Stimulated activated effector memory CD8-positive, alpha-beta T cell treated with anti-CD3 and anti-CD28 coated beads, Interleukin-12 subunit alpha, Interleukin-12 subunit beta, amount 100 ng/mL, for 72 hours (primary cell): Measurements from ENCODE around the gene YTHDC1.
A peak's percentile ranks its signal among the peaks of the same experiment; 100 is the strongest.
"Not testable (repeated sequence)": the region's sequence is repeated elsewhere in the genome, so short reads cannot be mapped to it uniquely, and the experiment has no call there.

Experiments
- ATAC-seq: fragments of 150-1000 bp; cut with Tn5 transposase; 2 replicates; pipeline ENCODE4 v1.10.0; 2021
- DNase-seq, 2 donors: peaks; one replicate each; pipeline ENCODE4 v3.0.0; 2021 to 2022; ENCODE audit warnings: low spot score in 2 of 2
- H3K27ac Mint-ChIP-seq: one replicate; pipeline ENCODE4 v1.8.0; 2022; ENCODE audit warnings: mild to moderate bottlenecking, mixed read lengths
- H3K36me3 Mint-ChIP-seq: one replicate; pipeline ENCODE4 v1.8.0; 2022; ENCODE audit warnings: mild to moderate bottlenecking, mixed read lengths
- H3K4me1 Mint-ChIP-seq: one replicate; pipeline ENCODE4 v1.8.0; 2022; ENCODE audit warnings: mixed read lengths
- H3K4me3 Mint-ChIP-seq: one replicate; pipeline ENCODE4 v1.8.0; 2022; ENCODE audit warnings: mild to moderate bottlenecking, mixed read lengths
- H3K9me3 Mint-ChIP-seq: one replicate; pipeline ENCODE4 v1.8.0; 2022; ENCODE audit warnings: mixed read lengths

YTHDC1 gene

DNA sequence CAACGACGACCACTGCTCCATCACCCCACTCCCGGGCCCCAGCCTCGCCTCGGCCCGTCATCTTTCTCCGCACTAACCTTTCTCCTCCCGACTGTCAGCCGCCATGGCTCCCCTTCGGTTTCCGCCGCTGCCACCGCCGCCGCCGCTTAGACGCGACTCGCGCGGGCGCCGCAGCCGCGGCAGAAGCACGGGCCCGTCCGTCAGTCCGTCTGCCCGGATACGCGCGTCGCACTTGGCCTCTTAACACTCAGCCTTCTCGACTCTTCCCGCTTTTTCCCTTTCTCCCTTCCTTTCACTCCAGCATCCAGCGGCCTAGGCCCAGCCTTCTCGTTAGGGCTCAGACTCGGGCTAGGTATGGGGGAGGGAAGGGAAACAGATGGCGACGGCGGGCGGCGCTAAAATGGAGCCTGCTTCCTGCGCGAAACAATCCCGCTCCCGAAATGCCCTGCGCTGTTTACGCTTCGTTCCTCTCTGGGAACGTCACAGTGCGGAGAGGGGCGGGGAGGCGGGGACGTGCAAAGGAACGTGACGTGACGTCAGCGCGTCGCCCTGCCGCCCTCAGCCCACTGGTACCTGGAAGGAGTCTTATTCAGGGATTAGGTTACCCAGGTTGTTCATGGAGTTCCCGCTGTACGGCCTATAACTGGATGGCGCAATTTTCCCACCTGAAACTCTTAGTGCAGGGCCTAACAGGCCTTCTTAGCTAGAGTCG, at the start of gene YTHDC1:
TSS of gene YTHDC1 (minus strand) at position 442 of the 712 bp plus-strand sequence. CDS start at position 105, 337 bp downstream.
- Mint-ChIP-seq H3K9me3 (no peaks in the 10 kb centered on the region), H3K4me3 (peak within 1 kb of the TSS; percentile 97), H3K27ac (peak within 1 kb of the TSS; percentile 99), H3K36me3 (peaks cover 33% of the 10 kb centered on the region), H3K4me1 (peaks cover 23% of the 10 kb centered on the region)
- peak; percentile 97 for ATAC-seq
- peak; percentile 83 to 94 for DNase-seq

DNA sequence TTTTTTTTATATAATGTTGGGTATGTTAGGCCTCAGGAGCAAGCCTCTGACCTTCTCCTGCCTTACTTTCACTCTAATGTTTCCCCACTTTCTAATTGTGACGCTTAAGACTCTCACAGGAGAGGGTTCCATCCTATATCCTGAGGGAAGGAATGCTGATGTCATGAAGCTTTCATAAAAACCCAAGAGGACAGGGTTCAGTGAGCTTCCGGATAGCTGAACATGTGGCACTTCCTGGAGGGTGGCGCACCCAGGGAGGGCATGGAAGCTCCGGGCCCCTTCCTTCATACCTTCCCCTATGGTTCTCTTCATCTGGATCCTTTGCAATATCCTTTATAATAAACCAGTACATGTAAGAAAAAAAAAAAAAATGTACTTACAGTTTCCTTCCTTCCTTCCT, 49.4 kb upstream of the YTHDC1 start:
- H3K4me1 Mint-ChIP-seq, result no peaks in the 10 kb centered on the region
- DNase-seq, result no peak
- no peak for ATAC-seq
- H3K36me3 Mint-ChIP-seq, result no peaks in the 10 kb centered on the region
- no peaks in the 10 kb centered on the region for H3K9me3 Mint-ChIP-seq
- H3K4me3 Mint-ChIP-seq, result no peak overlapping the region
- H3K27ac Mint-ChIP-seq, result no peak overlapping the region

DNA sequence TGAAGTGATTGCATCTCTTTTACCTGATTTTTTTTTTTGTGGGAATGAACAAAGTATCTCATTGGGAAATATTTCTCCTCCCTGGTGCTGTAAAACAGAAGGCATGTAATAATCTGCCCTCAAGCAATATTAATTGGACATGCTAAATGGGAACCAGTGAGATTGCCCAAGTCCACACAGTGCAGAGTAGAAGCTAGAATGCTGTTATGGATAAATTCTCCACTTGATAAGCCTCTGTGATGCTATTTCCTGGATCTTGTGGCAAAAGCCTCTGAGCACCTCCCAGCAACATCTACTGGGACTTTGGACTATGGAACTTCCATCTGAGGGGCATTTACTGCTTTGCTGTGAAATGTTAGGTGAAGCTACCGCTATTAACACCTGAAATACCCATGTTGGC, 46.9 kb upstream of the YTHDC1 start:
- Mint-ChIP-seq H3K4me1 (no peaks in the 10 kb centered on the region), H3K9me3 (no peaks in the 10 kb centered on the region), H3K36me3 (no peaks in the 10 kb centered on the region)

DNA sequence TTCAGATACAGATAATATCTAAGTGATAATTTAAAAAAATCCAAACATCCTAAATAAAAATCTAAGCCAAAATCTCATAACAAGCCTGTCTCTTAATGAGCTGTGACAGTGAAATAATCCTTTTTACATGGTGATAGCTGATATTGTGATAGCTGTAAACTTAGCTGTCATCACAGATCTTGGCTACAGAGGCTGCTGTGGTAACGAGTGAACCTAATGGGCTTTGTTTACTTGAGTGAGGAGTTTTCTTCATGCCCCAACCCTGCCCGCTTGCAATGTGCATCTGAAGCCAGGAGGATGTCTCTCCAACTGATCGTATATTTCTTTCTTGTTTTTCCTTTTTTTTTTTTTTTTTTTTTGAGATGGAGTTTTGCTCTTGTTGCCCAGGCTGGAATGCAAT, 41.5 kb upstream of the YTHDC1 start:
- no peaks in the 10 kb centered on the region for H3K36me3 Mint-ChIP-seq
- H3K4me3 Mint-ChIP-seq, result no peak overlapping the region
- H3K27ac Mint-ChIP-seq, result no peak overlapping the region
- H3K4me1 Mint-ChIP-seq, result no peaks in the 10 kb centered on the region
- no peak for DNase-seq
- ATAC-seq, result no peak
- no peaks in the 10 kb centered on the region for H3K9me3 Mint-ChIP-seq

More for the DNA sequence above, 46.9 kb upstream of the YTHDC1 start:
- no peak overlapping the region for H3K4me3 Mint-ChIP-seq
- ATAC-seq (no peak), DNase-seq (no peak)
- no peak overlapping the region for H3K27ac Mint-ChIP-seq

DNA sequence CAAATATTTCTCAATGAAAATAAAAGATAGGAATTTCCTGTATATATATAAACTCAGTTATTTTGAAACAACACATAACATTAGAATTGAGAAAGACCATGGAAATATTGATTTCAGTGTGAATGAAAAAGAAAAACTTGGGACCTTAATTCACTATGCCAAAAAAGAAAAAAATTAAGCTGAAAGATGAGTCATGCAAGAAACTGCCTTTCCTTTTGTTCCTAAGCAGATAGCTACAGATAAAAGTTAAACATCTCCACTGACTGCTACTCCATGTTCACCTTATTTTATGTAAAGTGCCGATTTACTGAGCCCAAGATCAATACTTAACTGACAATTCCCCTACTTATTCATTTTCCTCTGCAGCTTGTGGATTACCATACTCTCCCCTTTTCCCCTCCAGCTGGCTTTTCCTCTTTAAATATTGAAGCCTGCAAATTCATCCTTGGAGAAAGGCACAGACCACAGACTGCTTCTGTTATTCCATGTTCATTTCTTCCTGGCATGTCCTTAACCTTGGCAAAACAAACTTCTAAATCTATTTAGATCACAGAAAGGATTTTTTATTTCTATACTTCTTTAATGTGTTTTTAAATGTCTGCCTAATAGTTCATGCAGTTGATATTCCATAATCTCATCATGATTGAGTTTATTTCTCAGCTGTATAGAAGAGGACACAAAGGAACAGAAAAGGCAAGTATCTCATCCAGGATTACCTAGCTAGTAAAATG, 40.5 kb upstream of the YTHDC1 start:
- H3K9me3 Mint-ChIP-seq, result no peaks in the 10 kb centered on the region
- H3K4me3 Mint-ChIP-seq, result no peak overlapping the region
- H3K36me3 Mint-ChIP-seq, result no peaks in the 10 kb centered on the region
- no peak overlapping the region for H3K27ac Mint-ChIP-seq
- no peaks in the 10 kb centered on the region for H3K4me1 Mint-ChIP-seq
- ATAC-seq (no peak), DNase-seq (no peak)

DNA sequence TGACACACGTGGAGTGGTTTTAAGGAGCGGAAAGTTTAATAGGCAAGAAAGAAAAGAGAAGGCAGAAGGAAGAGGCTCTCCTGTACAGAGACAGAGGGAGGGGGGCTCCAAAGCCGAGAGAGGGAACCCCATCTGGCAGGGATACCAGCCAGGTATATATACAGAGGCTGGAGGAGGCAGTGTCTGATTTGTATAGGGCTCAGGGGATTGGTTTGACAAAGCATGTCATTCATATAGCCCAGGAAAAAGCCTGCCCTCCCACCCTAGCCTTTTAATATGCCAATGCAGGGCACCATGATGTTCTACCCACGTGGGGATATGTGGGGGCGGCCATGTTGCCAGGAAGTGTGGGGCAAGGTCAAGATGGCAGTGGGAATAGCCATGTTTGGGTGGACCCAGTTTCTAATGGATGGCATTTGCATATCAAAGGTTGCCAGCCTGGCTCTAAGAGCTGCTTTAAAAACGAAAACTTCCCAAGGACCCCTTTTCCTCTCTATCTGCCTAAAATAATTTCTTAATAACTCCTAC, 39.6 kb upstream of the YTHDC1 start:
- H3K4me1 Mint-ChIP-seq, H3K27ac Mint-ChIP-seq, ATAC-seq, DNase-seq, H3K4me3 Mint-ChIP-seq, H3K36me3 Mint-ChIP-seq, H3K9me3 Mint-ChIP-seq: not testable (repeated sequence)

DNA sequence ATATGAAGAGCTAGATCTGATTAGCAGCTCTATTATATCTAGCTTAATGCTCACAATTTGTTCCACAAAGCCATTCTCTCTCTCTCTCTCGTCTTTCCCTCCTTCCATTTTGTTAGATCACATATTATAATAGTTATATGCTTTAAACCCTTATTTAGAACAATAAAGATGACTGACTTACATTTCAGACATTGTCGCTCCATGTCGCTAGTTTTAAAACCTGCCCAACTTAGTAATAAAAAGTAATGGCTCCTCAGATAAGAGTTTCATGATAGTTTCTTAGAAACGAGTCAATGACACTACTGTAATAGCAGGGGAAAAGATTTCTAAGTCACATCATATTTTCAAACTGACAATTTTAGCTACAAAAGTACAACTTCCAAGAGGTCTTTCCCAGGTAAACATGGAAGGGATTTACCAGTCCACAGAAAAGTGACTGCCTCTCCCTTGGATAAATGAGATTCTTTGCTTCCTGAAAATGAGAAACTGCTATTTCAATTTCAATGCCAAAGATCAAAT, 38.5 kb upstream of the YTHDC1 start:
- Mint-ChIP-seq H3K9me3 (no peaks in the 10 kb centered on the region), H3K4me3 (no peak overlapping the region), H3K4me1 (no peaks in the 10 kb centered on the region), H3K36me3 (no peaks in the 10 kb centered on the region), H3K27ac (no peak overlapping the region)
- no peak for DNase-seq
- no peak for ATAC-seq

DNA sequence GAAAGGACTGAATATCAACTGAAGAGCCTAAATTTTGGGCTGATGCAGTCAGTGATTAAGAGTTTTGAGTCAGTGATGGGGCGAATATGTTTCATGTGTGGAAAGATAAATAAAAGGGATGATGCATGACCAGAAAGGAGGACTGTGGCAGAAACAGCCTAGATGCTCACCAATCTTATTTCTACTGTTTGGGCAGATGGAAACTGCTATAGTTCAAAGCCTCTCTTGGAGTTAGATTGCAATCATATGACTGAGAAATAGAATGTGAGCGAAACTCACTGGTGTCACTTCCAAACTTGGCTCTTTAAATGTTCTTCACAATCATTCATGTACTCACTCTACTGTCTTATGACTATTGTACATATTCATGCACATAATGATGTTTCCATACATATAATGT, 35.4 kb upstream of the YTHDC1 start:
- ATAC-seq, result no peak
- no peaks in the 10 kb centered on the region for H3K36me3 Mint-ChIP-seq
- H3K4me1 Mint-ChIP-seq, result no peaks in the 10 kb centered on the region
- no peaks in the 10 kb centered on the region for H3K9me3 Mint-ChIP-seq
- no peak overlapping the region for H3K27ac Mint-ChIP-seq
- DNase-seq, result no peak
- no peak overlapping the region for H3K4me3 Mint-ChIP-seq

DNA sequence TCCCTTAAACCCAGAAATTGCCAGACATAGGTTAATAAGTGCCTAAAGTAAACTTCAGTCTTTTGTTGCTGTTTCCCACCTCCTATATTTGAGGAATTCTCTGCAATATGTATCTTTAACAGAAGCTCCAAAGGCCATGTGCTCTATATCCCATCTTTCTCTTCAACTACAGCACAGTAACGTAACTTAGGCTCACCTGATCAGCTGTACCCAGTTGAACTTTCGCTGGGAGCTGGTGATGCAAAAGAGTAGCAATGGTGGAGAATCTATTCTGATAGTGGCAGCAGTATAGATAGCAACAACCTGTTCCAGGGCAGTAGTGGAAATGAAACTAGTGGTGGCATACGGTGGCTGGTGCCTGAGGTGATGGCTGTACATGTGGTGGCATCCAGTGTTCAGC, 33.2 kb upstream of the YTHDC1 start:
- ATAC-seq (no peak), DNase-seq (no peak)
- no peaks in the 10 kb centered on the region for H3K36me3 Mint-ChIP-seq
- H3K4me3 Mint-ChIP-seq, result no peak overlapping the region
- H3K4me1 Mint-ChIP-seq, result no peaks in the 10 kb centered on the region
- H3K9me3 Mint-ChIP-seq, result no peaks in the 10 kb centered on the region
- H3K27ac Mint-ChIP-seq, result no peak overlapping the region

DNA sequence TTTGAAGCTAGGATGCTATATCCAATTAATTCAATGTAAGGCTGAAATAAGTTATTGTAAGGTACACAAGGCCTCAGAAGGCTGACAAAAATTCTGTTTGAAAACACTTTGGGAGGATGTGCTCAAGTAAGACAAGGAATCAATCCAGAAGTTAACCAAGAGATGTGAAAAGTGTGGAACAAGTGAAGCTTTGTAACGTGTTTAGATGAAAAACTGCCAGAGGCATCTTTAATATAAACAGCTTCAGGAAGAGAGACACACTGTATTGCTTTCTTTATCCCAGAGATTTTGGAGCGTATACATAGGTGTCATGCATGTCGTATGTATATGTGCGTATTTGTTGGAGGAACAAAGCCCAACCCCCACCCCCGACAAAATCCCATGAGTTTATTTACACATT, 28.3 kb upstream of the YTHDC1 start:
- Mint-ChIP-seq H3K27ac (no peak overlapping the region), H3K36me3 (no peaks in the 10 kb centered on the region), H3K9me3 (no peaks in the 10 kb centered on the region), H3K4me3 (no peak overlapping the region), H3K4me1 (peaks cover 15% of the 10 kb centered on the region)
- no peak for ATAC-seq
- DNase-seq, result no peak

DNA sequence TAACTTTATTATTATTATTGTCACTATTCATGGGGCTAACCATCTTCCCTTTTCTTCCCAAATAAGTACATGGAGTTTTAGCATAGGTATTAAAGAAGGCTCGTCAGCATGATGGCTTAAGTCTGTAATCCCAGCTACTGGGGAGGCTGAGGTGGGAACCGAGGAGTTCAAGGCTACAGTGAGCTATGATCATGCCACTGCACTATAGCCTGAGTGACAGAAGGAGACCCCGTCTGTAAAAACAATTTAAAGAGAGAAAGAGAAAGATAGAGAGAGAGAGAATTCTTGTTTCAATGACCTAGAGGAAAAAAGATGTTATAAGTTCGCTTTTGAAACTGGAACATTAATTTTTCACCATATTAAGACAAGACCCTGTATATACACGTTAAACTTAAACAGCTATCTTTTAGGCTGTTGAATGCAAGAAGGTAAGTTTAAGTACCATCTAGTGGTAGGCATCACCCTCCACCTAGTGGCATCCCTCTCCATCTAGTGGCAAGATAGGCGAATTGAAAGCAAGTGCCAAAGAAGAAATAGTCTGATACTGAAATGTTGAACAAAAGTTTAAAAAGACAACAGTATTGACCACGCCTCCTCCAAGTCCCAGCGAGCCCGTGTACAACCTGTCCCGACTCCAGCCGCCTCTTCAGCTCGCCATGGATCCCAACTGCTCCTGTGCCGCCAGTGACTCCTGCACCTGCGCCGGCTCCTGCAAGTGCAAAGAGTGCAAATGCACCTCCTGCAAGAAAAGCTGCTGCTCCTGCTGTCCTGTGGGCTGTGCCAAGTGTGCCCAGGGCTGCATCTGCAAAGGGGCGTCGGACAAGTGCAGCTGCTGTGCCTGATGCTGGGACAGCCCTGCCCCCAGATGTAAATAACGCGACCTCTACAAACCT, 26.0 kb upstream of the YTHDC1 start:
- Mint-ChIP-seq H3K9me3 (no peaks in the 10 kb centered on the region), H3K4me1 (peaks cover 15% of the 10 kb centered on the region), H3K4me3 (peak overlapping the region; percentile 62), H3K36me3 (no peaks in the 10 kb centered on the region), H3K27ac (no peak overlapping the region)
- peak; percentile 4 to 62 for DNase-seq
- peak; percentile 86 for ATAC-seq

DNA sequence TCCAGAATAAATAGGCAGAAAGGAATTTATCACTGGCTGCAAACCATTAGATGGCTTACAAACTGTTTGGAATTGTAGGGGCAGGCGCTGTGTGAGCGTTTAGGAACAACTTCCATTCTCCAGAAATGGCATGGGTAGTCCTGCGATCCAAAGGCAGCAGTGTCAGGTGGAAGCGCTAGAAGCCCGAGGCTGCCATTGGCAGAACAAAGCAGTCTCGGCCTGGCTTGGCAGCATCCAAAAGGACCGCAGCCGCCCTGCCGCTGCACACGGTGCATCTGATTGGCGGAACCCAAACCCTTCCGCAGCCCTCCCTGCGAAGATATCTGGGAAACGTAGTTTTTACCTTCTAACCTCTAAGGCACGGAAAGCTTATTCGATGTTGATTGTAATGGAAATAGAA, 23.6 kb upstream of the YTHDC1 start:
- Mint-ChIP-seq H3K36me3 (no peaks in the 10 kb centered on the region), H3K9me3 (no peaks in the 10 kb centered on the region), H3K4me3 (peak overlapping the region; percentile 45), H3K4me1 (peaks cover 15% of the 10 kb centered on the region), H3K27ac (no peak overlapping the region)
- DNase-seq (peak in 1 of 2 donors; percentile 8), ATAC-seq (peak; percentile 89)

DNA sequence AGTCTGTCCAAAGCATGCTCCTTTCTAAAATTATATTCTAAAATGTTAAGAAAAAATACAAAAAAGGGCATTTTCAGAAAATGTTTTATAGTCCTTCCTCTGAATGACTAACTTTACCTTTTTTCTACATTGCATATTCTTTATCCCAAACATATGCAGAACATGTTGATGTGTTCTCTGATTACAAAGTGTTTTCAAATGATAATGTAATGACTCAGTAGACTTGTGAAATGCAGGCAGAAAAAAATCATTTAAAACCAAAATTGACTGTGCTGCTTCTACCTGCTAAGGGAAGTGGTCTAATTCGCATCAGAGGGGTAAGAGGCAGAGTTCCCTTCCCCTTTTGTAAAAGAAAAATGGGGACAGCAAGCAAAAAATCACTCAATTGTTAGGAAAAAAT, 22.7 kb upstream of the YTHDC1 start:
- no peak for ATAC-seq
- DNase-seq, result no peak

DNA sequence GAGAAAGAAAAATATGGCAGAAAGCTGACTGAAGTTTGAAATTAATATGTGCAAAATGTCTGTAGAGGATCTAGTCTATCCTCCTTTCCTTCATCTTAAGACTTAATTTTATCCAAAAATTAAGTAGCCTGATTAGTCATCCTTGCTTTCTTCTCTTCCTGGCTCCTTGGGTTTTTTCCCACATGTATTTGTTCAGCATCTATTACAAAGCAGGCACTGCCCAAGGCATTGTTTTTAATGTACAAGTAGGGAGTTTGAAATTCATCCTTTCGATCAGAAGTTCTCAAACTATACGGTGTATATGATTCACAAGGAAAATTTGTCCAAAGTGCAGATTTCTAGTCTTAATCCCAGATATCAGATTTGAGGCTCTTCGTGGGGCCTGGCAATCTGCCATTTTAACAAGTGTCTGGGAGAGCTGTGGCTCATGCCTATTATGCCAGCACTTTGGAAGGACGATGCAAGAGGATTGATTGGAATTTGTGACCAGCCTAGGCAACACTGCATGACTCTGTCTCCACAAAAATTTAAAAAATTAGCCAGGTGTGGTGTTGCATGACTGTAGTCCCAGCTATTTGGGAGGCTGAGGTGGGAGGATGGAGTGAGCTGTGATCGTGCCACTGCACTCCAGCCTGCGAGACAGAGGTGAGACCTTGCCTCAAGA, 19.4 kb upstream of the YTHDC1 start:
- no peak overlapping the region for H3K4me3 Mint-ChIP-seq
- no peaks in the 10 kb centered on the region for H3K9me3 Mint-ChIP-seq
- no peaks in the 10 kb centered on the region for H3K36me3 Mint-ChIP-seq
- no peak overlapping the region for H3K27ac Mint-ChIP-seq
- DNase-seq (no peak), ATAC-seq (no peak)
- H3K4me1 Mint-ChIP-seq, result peaks cover 4% of the 10 kb centered on the region

More for the DNA sequence above, 22.7 kb upstream of the YTHDC1 start:
- Mint-ChIP-seq H3K4me3 (no peak overlapping the region), H3K4me1 (peaks cover 15% of the 10 kb centered on the region), H3K9me3 (no peaks in the 10 kb centered on the region), H3K36me3 (no peaks in the 10 kb centered on the region), H3K27ac (no peak overlapping the region)
